ENCODE results near the gene JPH3. TPM values are rescaled to one million over a fixed set of nuclear protein-coding genes. Genes with fewer than 3 reads are reported as not detected.

JPH3 gene
- total RNA-seq, 2 experiments from 2014 or later: not detected

- Mint-ChIP-seq H3K36me3 (ENCODE audit: low read depth) (peaks cover 42% of the 10 kb centered on the region), H3K4me1 (ENCODE audit: low read depth) (peaks cover 20% of the 10 kb centered on the region), H3K9me3 (no peaks in the 10 kb centered on the region), H3K4me3 (no peak overlapping the region), H3K27ac (no peak overlapping the region), H3K27me3 (no peaks in the 10 kb centered on the region)
- H3K4me3 ChIP-seq (ENCODE audit: low read length): no peak overlapping the region
- ATAC-seq (ENCODE audit: poor library complexity) (no peak), DNase-seq (no peak)
- peaks cover 31% of the 10 kb centered on the region for H3K4me1 ChIP-seq (ENCODE audit: insufficient read depth, low read length)
- no peaks in the 10 kb centered on the region for H3K27me3 ChIP-seq (ENCODE audit: control insufficient read depth in 1 of 2, insufficient read depth in 2 of 2, low read length in 2 of 2)
- TF ChIP-seq CTCF (IDR thresholded peaks at IDR 0.05): no peak
- no peak overlapping the region for H3K27ac ChIP-seq (ENCODE audit: low read depth in 1 of 2, low read length in 2 of 2)
- CTCF ChIA-PET: no interaction called here
- intact Hi-C loops (cut with DNase I, micrococcal nuclease): no loop called here
- H3K9me3 ChIP-seq (ENCODE audit: control insufficient read depth in 1 of 2, insufficient read depth in 1 of 2, low read length in 2 of 2): no peaks in the 10 kb centered on the region
- H3K36me3 ChIP-seq (ENCODE audit: insufficient read depth, low read length): peaks cover 63% of the 10 kb centered on the region
- POLR2A ChIA-PET: no interaction called here
These were observed 104.8 kb downstream of the JPH3 start for GRCh38 chr16:87707097-87707496.

- no peaks in the 10 kb centered on the region for H3K27me3 ChIP-seq (ENCODE audit: control insufficient read depth in 1 of 2, insufficient read depth in 2 of 2, low read length in 2 of 2)
- H3K36me3 Mint-ChIP-seq (ENCODE audit: low read depth): peaks cover 38% of the 10 kb centered on the region
- no peak overlapping the region for H3K27ac ChIP-seq (ENCODE audit: low read depth in 1 of 2, low read length in 2 of 2)
- no peaks in the 10 kb centered on the region for H3K9me3 Mint-ChIP-seq
- H3K27me3 Mint-ChIP-seq: no peaks in the 10 kb centered on the region
- peaks cover 15% of the 10 kb centered on the region for H3K4me1 Mint-ChIP-seq (ENCODE audit: low read depth)
- TF ChIP-seq CTCF (IDR thresholded peaks at IDR 0.05): no peak
- no peak overlapping the region for H3K27ac Mint-ChIP-seq
- no peaks in the 10 kb centered on the region for H3K9me3 ChIP-seq (ENCODE audit: control insufficient read depth in 1 of 2, insufficient read depth in 1 of 2, low read length in 2 of 2)
- no peak overlapping the region for H3K4me3 Mint-ChIP-seq
- H3K4me1 ChIP-seq (ENCODE audit: insufficient read depth, low read length): peaks cover 31% of the 10 kb centered on the region
- ChIA-PET POLR2A (no interaction called here), CTCF (no interaction called here)
- no peak for ATAC-seq (ENCODE audit: poor library complexity)
- H3K4me3 ChIP-seq (ENCODE audit: low read length): no peak overlapping the region
- H3K36me3 ChIP-seq (ENCODE audit: insufficient read depth, low read length): peaks cover 65% of the 10 kb centered on the region
- intact Hi-C loops (cut with DNase I, micrococcal nuclease): no loop called here
- DNase-seq: no peak
These were observed 105.6 kb downstream of the JPH3 start for GRCh38 chr16:87707714-87708580.

GRCh38 chr16:87708881-87709638 is 106.8 kb downstream of the JPH3 start:
- ATAC-seq (ENCODE audit: poor library complexity) (no peak), DNase-seq (no peak)
- Histone ChIP-seq H3K4me3 (ENCODE audit: low read length) (no peak overlapping the region), H3K27ac (ENCODE audit: low read depth in 1 of 2, low read length in 2 of 2) (no peak overlapping the region), H3K9me3 (ENCODE audit: control insufficient read depth in 1 of 2, insufficient read depth in 1 of 2, low read length in 2 of 2) (no peaks in the 10 kb centered on the region), H3K4me1 (ENCODE audit: insufficient read depth, low read length) (peaks cover 31% of the 10 kb centered on the region), H3K27me3 (ENCODE audit: control insufficient read depth in 1 of 2, insufficient read depth in 2 of 2, low read length in 2 of 2) (no peaks in the 10 kb centered on the region), H3K36me3 (ENCODE audit: insufficient read depth, low read length) (peaks cover 61% of the 10 kb centered on the region)
- H3K4me3 Mint-ChIP-seq: no peak overlapping the region
- H3K27me3 Mint-ChIP-seq: no peaks in the 10 kb centered on the region
- TF ChIP-seq CTCF (IDR thresholded peaks at IDR 0.05): no peak
- peaks cover 19% of the 10 kb centered on the region for H3K4me1 Mint-ChIP-seq (ENCODE audit: low read depth)
- intact Hi-C loops (cut with DNase I, micrococcal nuclease): no loop called here
- no peak overlapping the region for H3K27ac Mint-ChIP-seq
- H3K36me3 Mint-ChIP-seq (ENCODE audit: low read depth): peaks cover 42% of the 10 kb centered on the region
- ChIA-PET POLR2A (no interaction called here), CTCF (no interaction called here)
- no peaks in the 10 kb centered on the region for H3K9me3 Mint-ChIP-seq

Measured in CD4-positive, alpha-beta T cell (primary cell).